Body of pancreas (tissue), 4 donors: ENCODE measurements around the gene MAP1B. TPM values are rescaled to one million over a fixed set of nuclear protein-coding genes. Genes with fewer than 3 reads are reported as not detected.
A peak's percentile ranks its signal among the peaks of the same experiment; 100 is the strongest.

Source experiments
- ATAC-seq: fragments of 150-250 bp; one replicate; pipeline ENCODE4 v1.9.1; 2016
- DNase-seq, 4 donors: peaks; one replicate each; pipeline ENCODE4 v3.0.0-alpha.2; 2019
- H3K27ac ChIP-seq, 4 donors: fragments of 200-600 bp; sonication (generic); 1 replicate in 3 of 4; 2 replicates in 1 of 4; pipeline versions ENCODE4 v1.5.1 to v1.6.1; 2016 to 2019; ENCODE audit warnings: mild to moderate bottlenecking in 1 of 4, mixed read lengths in 1 of 4, moderate library complexity in 1 of 4
- H3K27me3 ChIP-seq, 2 donors: fragments of 200-600 bp; sonication (generic); one replicate each; pipeline ENCODE4 v1.6.0; 2016; ENCODE audit warnings: mild to moderate bottlenecking in 1 of 2
- H3K36me3 ChIP-seq, 2 donors: fragments of 200-600 bp; sonication (generic); replicated peaks in 1 of 2; 2 replicates each; pipeline ENCODE4 v1.5.1; 2016; ENCODE audit warnings: low read depth in 2 of 2; ENCODE audit not compliant: insufficient read depth in 1 of 2
- H3K4me1 ChIP-seq: fragments of 200-600 bp; sonication (generic); one replicate; pipeline ENCODE4 v1.6.0; 2016
- H3K4me3 ChIP-seq, 2 donors: fragments of 200-600 bp; sonication (generic); 1 replicate in 1 of 2; 2 replicates in 1 of 2; pipeline ENCODE4 v1.5.1; 2016 to 2019
- H3K9me3 ChIP-seq, 3 donors: fragments of 200-600 bp; sonication (generic); 1 replicate in 2 of 3; 2 replicates in 1 of 3; pipeline ENCODE4 v1.5.1; 2016
- CTCF ChIP-seq, 7 experiments: fragments of 450-650 bp in 4 of 7; fragments of 200-600 bp in 3 of 7; sonication (generic) in 3 of 7; IDR thresholded peaks; one replicate each; pipeline ENCODE4 v1.5.1; 2016 to 2019; ENCODE audit warnings: antibody characterized with exemption in 7 of 7
- POLR2A ChIP-seq, 3 donors: fragments of 450-650 bp; IDR thresholded peaks; one replicate each; pipeline ENCODE4 v1.6.1; 2016; ENCODE audit warnings: antibody characterized with exemption in 3 of 3, mild to moderate bottlenecking in 2 of 3
- WGBS, 2 donors: methylation state at CpG; one replicate each; pipeline ENCODE4 v1.1.5; 2017; 5-methylcytosine and 5-hydroxymethylcytosine counted together
- intact Hi-C: fragments of 100-400 bp; cut with DNase I; formaldehyde crosslinking; loops from one replicate; pipeline ENCODE4 v1.15.1; 2023
- total RNA-seq, 2 donors: library from RNA; depleted of rRNA; stranded (reverse); fragments of >200 nt; gene quantifications; one replicate each; pipeline ENCODE4 v1.1.0, GENCODE V29; 2016

MAP1B gene
- total RNA-seq, 2 donors from 2014 or later, result 30.4 to 69.9 TPM

- TF ChIP-seq POLR2A (IDR thresholded peaks at IDR 0.05), result no peak
- H3K27ac ChIP-seq, result no peak overlapping the region
- H3K4me3 ChIP-seq, result no peak overlapping the region
- DNase-seq, result no peak
- no peaks in the 10 kb centered on the region for H3K9me3 ChIP-seq
- intact Hi-C loops, result no loop called here
- no peak for ATAC-seq
- no peaks in the 10 kb centered on the region for H3K36me3 ChIP-seq
- peaks cover 6% of the 10 kb centered on the region for H3K4me1 ChIP-seq
- no peaks in the 10 kb centered on the region for H3K27me3 ChIP-seq
These were observed 43.9 kb downstream of the MAP1B start for GRCh38 chr5:72151169-72151568.

GRCh38 chr5:72151646-72152045 is 44.4 kb downstream of the MAP1B start:
- 70 to 83% methylated on average over 1 of the region's 1 CpG for WGBS, 2 donors

GRCh38 chr5:72152545-72152944 is 45.3 kb downstream of the MAP1B start:
- H3K27ac ChIP-seq, result no peak overlapping the region

More at GRCh38 chr5:72151646-72152045, 44.4 kb downstream of the MAP1B start:
- Histone ChIP-seq H3K9me3 (no peaks in the 10 kb centered on the region), H3K4me1 (peaks cover 6% of the 10 kb centered on the region), H3K27me3 (no peaks in the 10 kb centered on the region), H3K4me3 (no peak overlapping the region), H3K27ac (no peak overlapping the region), H3K36me3 (no peaks in the 10 kb centered on the region)
- no peak for TF ChIP-seq POLR2A (IDR thresholded peaks at IDR 0.05)
- TF ChIP-seq CTCF (IDR thresholded peaks at IDR 0.05), result no peak
- intact Hi-C loops, result no loop called here
- DNase-seq (no peak), ATAC-seq (no peak)

GRCh38 chr5:72153551-72153950 is 46.3 kb downstream of the MAP1B start:
- TF ChIP-seq POLR2A (IDR thresholded peaks at IDR 0.05) (no peak), CTCF (IDR thresholded peaks at IDR 0.05) (no peak)
- intact Hi-C loops, result no loop called here
- H3K27me3 ChIP-seq, result no peaks in the 10 kb centered on the region
- H3K4me3 ChIP-seq, result no peak overlapping the region
- no peak for ATAC-seq
- peaks cover 6% of the 10 kb centered on the region for H3K4me1 ChIP-seq
- no peaks in the 10 kb centered on the region for H3K36me3 ChIP-seq
- DNase-seq, result no peak
- no peak overlapping the region for H3K27ac ChIP-seq
- 82% methylated on average over 4 of the region's 4 CpGs for WGBS, 2 donors
- peaks cover 0 to under 1% (median 0%) of the 10 kb centered on the region in 3 donors for H3K9me3 ChIP-seq

More at GRCh38 chr5:72152545-72152944, 45.3 kb downstream of the MAP1B start:
- WGBS, 2 donors, result 91 to 93% methylated on average over 8 of the region's 8 CpGs
- Histone ChIP-seq H3K27me3 (no peaks in the 10 kb centered on the region), H3K36me3 (no peaks in the 10 kb centered on the region), H3K9me3 (no peaks in the 10 kb centered on the region), H3K4me1 (peaks cover 6% of the 10 kb centered on the region), H3K4me3 (no peak overlapping the region)
- ATAC-seq (no peak), DNase-seq (no peak)
- TF ChIP-seq CTCF (IDR thresholded peaks at IDR 0.05) (no peak), POLR2A (IDR thresholded peaks at IDR 0.05) (no peak)
- intact Hi-C loops, result no loop called here

GRCh38 chr5:72154076-72154756 is 46.9 kb downstream of the MAP1B start:
- no peaks in the 10 kb centered on the region for H3K27me3 ChIP-seq
- TF ChIP-seq POLR2A (IDR thresholded peaks at IDR 0.05) (no peak), CTCF (IDR thresholded peaks at IDR 0.05) (no peak)
- H3K4me1 ChIP-seq, result peaks cover 6% of the 10 kb centered on the region
- H3K36me3 ChIP-seq, result no peaks in the 10 kb centered on the region
- H3K27ac ChIP-seq, result no peak overlapping the region
- intact Hi-C loops, result no loop called here
- no peak overlapping the region for H3K4me3 ChIP-seq
- 63 to 71% methylated on average over 5 of the region's 5 CpGs for WGBS, 2 donors
- DNase-seq (peak in 3 of 4 donors; percentile 28 to 56 (median 48)), ATAC-seq (no peak)
- peaks cover 0 to 2% (median 0%) of the 10 kb centered on the region in 3 donors for H3K9me3 ChIP-seq
